Right cardiac atrium (tissue), 5 donors: ENCODE measurements around the gene MYH7. TPM values are rescaled to one million over a fixed set of nuclear protein-coding genes. Genes with fewer than 3 reads are reported as not detected.
"Not testable (repeated sequence)": the region's sequence is repeated elsewhere in the genome, so short reads cannot be mapped to it uniquely, and the experiment has no call there.

Experiments used
- ATAC-seq, 2 donors: fragments of 200-7000 bp; cut with Tn5 transposase; one replicate each; pipeline versions ENCODE4 v1.8.0 to v1.9.1; 2020; ENCODE audit warnings: moderate library complexity in 2 of 2, mild to moderate bottlenecking in 1 of 2
- DNase-seq, 3 donors: peaks; one replicate each; pipeline ENCODE4 v3.0.0-alpha.2; 2020
- H3K27ac ChIP-seq: one replicate; pipeline ENCODE4 v1.5.1; 2013; ENCODE audit warnings: mild to moderate bottlenecking, low read length, control low read depth, moderate library complexity
- H3K27me3 ChIP-seq: one replicate; pipeline ENCODE4 v1.6.1; 2013; ENCODE audit not compliant: control insufficient read depth, insufficient read depth
- H3K4me1 ChIP-seq: one replicate; pipeline ENCODE4 v1.6.1; 2013; ENCODE audit warnings: low read length; ENCODE audit not compliant: control insufficient read depth, insufficient read depth
- H3K4me3 ChIP-seq: one replicate; pipeline ENCODE4 v1.5.1; 2013; ENCODE audit warnings: low read length, control low read depth
- H3K9me3 ChIP-seq: one replicate; pipeline ENCODE4 v1.6.1; 2013; ENCODE audit warnings: low read length; ENCODE audit not compliant: control insufficient read depth
- WGBS: extraction: QIAGEN DNeasy Blood & Tissue Kit; methylation state at CpG from one replicate; pipeline ENCODE4 v1.1.7; 2013; 5-methylcytosine and 5-hydroxymethylcytosine counted together
- intact Hi-C, 4 donors: fragments of 100-400 bp; cut with DNase I; formaldehyde crosslinking; loops; one replicate each; pipeline versions ENCODE4 v1.11.0 to v1.14.0; 2022 to 2023
- polyA plus RNA-seq: library from polyadenylated mRNA; stranded (reverse); fragments of 200-250 nt; gene quantifications from one replicate; pipeline ENCODE4 v1.2.3, GENCODE V29; 2013
- total RNA-seq, 4 donors: library from RNA; stranded (reverse); fragmentation: NEBNext Ultra II Directional; extraction: Animal tissue kit (Norgen Biotek cat#: 25700); gene quantifications; one replicate each; pipeline ENCODE4 v1.2.1, GENCODE V29; 2021
- donor health status: healthy with polysubstance abuse.
- donor health status: DM: no; HTN: yes; CAD: no.
- donor health status: DM: no; HTN: no; CAD: no.
- donor health status: DM: no; HTN: yes; CAD: no; lungs with severe emphysema.
- donor health status: DM: yes; HTN: yes; CAD: no.

The MYH7 gene
- total and polyA plus RNA-seq, 5 donors, result 461 to 2,251 (median 639) TPM

- DNase-seq (peak in 2 of 3 donors; percentile 18 to 50), ATAC-seq (no peak)
- Histone ChIP-seq H3K27ac (peak overlapping the region; percentile 85), H3K4me1 (no peaks in the 10 kb centered on the region), H3K9me3 (no peaks in the 10 kb centered on the region), H3K4me3 (peak overlapping the region; percentile 37), H3K27me3 (no peaks in the 10 kb centered on the region)
- 66% methylated on average over 15 of the region's 15 CpGs for WGBS
- intact Hi-C loops, result loop anchor here in 1 of 4 donors (5.0 kb wide), 1 partner anchor 35 kb away; no protein-coding TSS in a partner anchor
Measured at GRCh38 chr14:23406725-23407355, 28.6 kb downstream of the MYH7 start.

DNA sequence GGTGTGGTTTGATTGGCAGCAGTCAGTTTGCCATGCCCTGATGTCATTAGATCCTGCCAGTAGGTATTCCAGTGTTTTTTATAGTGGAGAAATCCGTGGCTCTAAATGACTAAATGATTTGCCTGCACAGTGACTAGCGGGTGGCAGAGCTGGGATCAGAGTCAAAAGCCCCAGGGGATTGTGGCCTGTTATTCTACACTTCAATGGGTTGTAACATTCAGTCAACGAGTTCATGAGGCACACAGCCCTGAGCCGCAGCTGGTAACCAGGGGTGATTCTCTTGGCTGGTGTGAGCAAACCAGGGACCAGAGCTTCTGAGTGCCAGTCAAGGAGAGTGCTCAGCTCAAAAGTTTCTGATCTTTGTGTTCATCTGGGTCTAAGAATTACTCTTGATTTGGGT lies 29.2 kb downstream of the MYH7 start:
- H3K9me3 ChIP-seq, result no peaks in the 10 kb centered on the region
- H3K27me3 ChIP-seq, result no peaks in the 10 kb centered on the region
- ATAC-seq (no peak), DNase-seq (peak in 1 of 3 donors; percentile 31)
- H3K4me3 ChIP-seq, result peak overlapping the region; percentile 37
- no peaks in the 10 kb centered on the region for H3K4me1 ChIP-seq
- peak overlapping the region; percentile 85 for H3K27ac ChIP-seq
- 42% methylated on average over 4 of the region's 4 CpGs for WGBS
- intact Hi-C loops, result loop anchor here in 1 of 4 donors (5.0 kb wide), 1 partner anchor 36 kb away; no protein-coding TSS in a partner anchor

GRCh38 chr14:23405516-23406025 lies 29.9 kb downstream of the MYH7 start:
- WGBS, result 70% methylated on average over 13 of the region's 13 CpGs
- DNase-seq, result peak in 2 of 3 donors; percentile 20 to 47
- ATAC-seq, result no peak
- Histone ChIP-seq H3K27ac (peak overlapping the region; percentile 85), H3K27me3 (no peaks in the 10 kb centered on the region), H3K4me1 (no peaks in the 10 kb centered on the region), H3K9me3 (no peaks in the 10 kb centered on the region), H3K4me3 (peak overlapping the region; percentile 37)
- intact Hi-C loops, result loop anchor here in 1 of 4 donors (5.0 kb wide), 1 partner anchor 37 kb away; no protein-coding TSS in a partner anchor

DNA sequence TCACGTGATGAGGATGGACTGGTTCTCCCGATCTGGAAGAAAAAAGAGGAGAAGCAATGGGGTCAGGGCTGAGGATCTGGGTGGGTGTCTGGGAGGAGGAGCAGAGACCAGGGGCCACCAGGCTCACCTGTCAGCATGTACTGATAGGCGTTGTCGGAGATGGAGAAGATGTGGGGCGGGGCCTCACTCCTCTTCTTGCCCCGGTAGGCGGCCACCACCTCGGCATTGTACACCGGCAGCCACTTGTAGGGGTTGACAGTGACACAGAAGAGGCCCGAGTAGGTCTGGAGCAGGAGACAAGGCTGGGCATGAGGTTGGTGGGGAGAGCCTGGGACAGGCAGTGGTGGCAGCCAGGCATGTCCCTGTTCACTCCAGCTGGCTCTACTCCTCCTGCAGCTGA lies 30.4 kb downstream of the MYH7 start:
- peak overlapping the region; percentile 37 for H3K4me3 ChIP-seq

DNA sequence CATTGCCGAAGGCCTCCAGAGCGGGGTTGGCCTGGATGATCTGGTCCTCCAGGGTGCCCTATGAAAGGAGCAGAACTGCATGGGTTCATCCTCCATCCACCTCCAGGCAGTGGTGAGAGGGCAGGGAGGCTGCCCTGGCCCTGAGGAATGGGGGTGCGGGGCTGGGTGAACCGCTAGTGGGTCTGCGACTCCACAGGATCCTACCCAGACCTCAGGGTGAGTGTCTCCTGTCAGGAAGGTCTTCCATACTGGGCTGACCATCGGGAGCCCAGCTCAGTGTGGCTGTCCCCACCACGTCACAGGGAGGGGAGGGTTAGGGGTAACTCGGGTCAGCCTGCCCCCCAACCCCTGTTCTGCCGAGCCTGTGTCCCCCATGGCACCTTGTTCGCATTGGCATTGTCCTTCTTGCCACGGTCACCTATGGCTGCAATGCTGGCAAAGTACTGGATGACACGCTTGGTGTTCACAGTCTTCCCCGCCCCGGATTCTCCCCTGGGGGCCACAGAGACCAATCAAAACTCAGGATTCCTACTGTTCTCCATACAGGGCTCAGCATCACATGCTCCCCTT lies 31.0 kb downstream of the MYH7 start:
- ATAC-seq, result no peak
- Histone ChIP-seq H3K4me1 (no peaks in the 10 kb centered on the region), H3K27ac (peak overlapping the region; percentile 85), H3K27me3 (no peaks in the 10 kb centered on the region), H3K9me3 (no peaks in the 10 kb centered on the region), H3K4me3 (peak overlapping the region; percentile 37)
- intact Hi-C loops, result no loop called here
- 70% methylated on average over 14 of the region's 14 CpGs for WGBS
- peak in 2 of 3 donors; percentile 10 to 47 for DNase-seq

More for the DNA sequence above, 30.4 kb downstream of the MYH7 start:
- intact Hi-C loops, result loop anchor here in 1 of 4 donors (5.0 kb wide), 1 partner anchor 37 kb away; no protein-coding TSS in a partner anchor
- H3K9me3 ChIP-seq, result no peaks in the 10 kb centered on the region
- 56% methylated on average over 10 of the region's 10 CpGs for WGBS
- DNase-seq (peak in 2 of 3 donors; percentile 18 to 53), ATAC-seq (no peak)
- H3K27me3 ChIP-seq, result no peaks in the 10 kb centered on the region
- no peaks in the 10 kb centered on the region for H3K4me1 ChIP-seq
- peak overlapping the region; percentile 85 for H3K27ac ChIP-seq

GRCh38 chr14:23403908-23404307 lies 31.6 kb downstream of the MYH7 start:
- no peak for DNase-seq
- WGBS, result 58% methylated on average over 4 of the region's 4 CpGs
- no peaks in the 10 kb centered on the region for H3K27me3 ChIP-seq
- H3K4me3 ChIP-seq, result peak overlapping the region; percentile 27
- H3K27ac ChIP-seq, result peak overlapping the region; percentile 85
- no peak for ATAC-seq
- no peaks in the 10 kb centered on the region for H3K9me3 ChIP-seq
- no peaks in the 10 kb centered on the region for H3K4me1 ChIP-seq
- intact Hi-C loops, result no loop called here

- no peak for ATAC-seq
- peak overlapping the region; percentile 85 for H3K27ac ChIP-seq
- peak overlapping the region; percentile 27 for H3K4me3 ChIP-seq
- DNase-seq, result peak in 2 of 3 donors; percentile 13 to 39
- 49% methylated on average over 7 of the region's 7 CpGs for WGBS
- H3K9me3 ChIP-seq, result no peaks in the 10 kb centered on the region
- no peaks in the 10 kb centered on the region for H3K27me3 ChIP-seq
- intact Hi-C loops, result no loop called here
- H3K4me1 ChIP-seq, result no peaks in the 10 kb centered on the region
Measured at GRCh38 chr14:23403139-23403438, 32.4 kb downstream of the MYH7 start.

DNA sequence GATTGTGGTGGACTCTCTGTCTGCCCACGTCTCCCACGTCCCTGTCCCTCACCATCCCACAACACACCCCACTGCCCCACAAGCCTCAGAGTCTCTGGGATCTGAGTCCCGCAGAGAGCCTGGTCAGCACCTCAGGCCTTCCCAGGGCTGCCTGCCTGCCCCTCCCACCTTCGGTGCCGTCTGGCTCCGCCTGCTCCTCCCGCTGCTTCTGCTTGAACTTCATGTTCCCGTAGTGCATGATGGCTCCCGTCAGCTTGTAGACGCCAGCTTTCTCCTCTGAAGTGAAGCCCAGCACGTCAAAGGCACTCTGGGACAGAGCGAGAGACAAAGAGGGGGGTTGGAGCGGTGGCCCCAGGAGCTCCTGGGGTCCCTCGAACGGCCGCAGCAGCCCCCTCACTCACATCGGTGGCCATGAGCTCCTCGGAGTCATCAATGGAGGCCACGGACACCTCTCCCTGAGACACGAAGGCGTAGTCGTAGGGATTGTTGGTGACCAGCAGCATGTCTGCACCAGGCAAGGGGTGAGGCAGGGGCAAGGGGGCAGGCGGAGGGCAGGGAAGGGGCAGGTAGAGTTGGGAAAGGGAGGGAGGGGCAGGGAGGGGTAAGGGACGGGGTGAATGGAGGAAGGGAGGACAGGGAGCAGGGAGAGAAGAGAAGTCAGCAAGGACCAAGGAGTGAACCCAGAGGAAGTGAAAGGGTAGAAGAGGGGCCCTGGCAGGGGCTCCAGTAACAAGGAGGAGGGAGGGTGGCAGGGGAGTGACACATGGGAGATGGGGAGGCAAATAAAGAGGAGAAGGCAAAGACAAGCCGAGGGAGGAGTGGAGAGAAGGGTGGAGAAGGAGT lies 32.9 kb downstream of the MYH7 start:
- DNase-seq (peak in 2 of 3 donors; percentile 14 to 63), ATAC-seq (no peak)
- intact Hi-C loops, result no loop called here
- no peaks in the 10 kb centered on the region for H3K9me3 ChIP-seq
- 48% methylated on average over 25 of the region's 25 CpGs for WGBS
- peak overlapping the region; percentile 85 for H3K27ac ChIP-seq
- no peaks in the 10 kb centered on the region for H3K4me1 ChIP-seq
- no peak overlapping the region for H3K4me3 ChIP-seq
- no peaks in the 10 kb centered on the region for H3K27me3 ChIP-seq

GRCh38 chr14:23401291-23401690 lies 34.2 kb downstream of the MYH7 start:
- H3K4me3 ChIP-seq, result no peak overlapping the region
- peak in 2 of 3 donors; percentile 11 to 37 for DNase-seq

DNA sequence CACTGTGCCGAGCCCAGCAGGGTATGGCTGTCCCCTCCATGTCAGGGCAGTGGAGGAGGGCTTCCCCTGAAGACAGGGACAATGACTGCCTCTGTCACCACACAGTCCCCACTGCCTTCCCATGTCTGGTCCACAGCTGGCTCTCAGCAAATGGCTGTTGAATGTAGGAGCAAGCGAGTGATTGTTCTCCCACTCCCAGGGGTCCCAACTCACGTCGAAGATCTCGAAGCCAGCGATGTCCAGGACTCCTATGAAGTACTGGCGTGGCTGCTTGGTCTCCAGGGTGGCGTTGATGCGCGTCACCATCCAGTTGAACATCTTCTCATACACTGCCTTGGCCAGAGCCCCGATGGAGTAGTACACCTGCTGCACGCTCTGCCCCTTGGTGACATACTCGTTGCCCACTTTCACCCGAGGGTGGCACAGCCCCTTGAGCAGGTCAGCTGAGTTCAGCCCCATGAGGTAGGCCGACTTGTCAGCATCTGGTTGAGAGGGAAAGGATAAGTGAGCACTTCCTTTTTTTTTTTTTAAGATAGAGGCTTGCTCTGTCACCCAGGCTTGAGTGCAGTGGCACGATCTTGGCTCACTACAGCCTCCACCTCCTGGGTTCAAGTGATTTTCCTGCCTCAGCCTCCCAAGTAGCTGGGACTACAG lies 34.8 kb downstream of the MYH7 start:
- intact Hi-C loops, H3K9me3 ChIP-seq, H3K4me3 ChIP-seq, H3K27me3 ChIP-seq, H3K4me1 ChIP-seq: not testable (repeated sequence)
- ATAC-seq (peak; percentile 1 to 2), DNase-seq (peak in 1 of 3 donors; percentile 47)
- WGBS, result 63% methylated on average over 16 of the region's 16 CpGs
- H3K27ac ChIP-seq, result peak overlapping the region; percentile 1

More at GRCh38 chr14:23401291-23401690, 34.2 kb downstream of the MYH7 start:
- Histone ChIP-seq H3K9me3 (no peaks in the 10 kb centered on the region), H3K27ac (peak overlapping the region; percentile 21), H3K27me3 (no peaks in the 10 kb centered on the region), H3K4me1 (no peaks in the 10 kb centered on the region)
- WGBS, result 53% methylated on average over 4 of the region's 4 CpGs
- intact Hi-C loops, result no loop called here
- peak; percentile 0 for ATAC-seq
